Osteoblast (primary cell): ENCODE results near the gene LURAP1L. TPM values are rescaled to one million over a fixed set of nuclear protein-coding genes. Genes with fewer than 3 reads are reported as not detected.
"Not testable (repeated sequence)": the region's sequence is repeated elsewhere in the genome, so short reads cannot be mapped to it uniquely, and the experiment has no call there.

Experiments used
- DNase-seq: peaks from one replicate; pipeline ENCODE4 v3.0.0; 2011; ENCODE audit warnings: low spot score, mixed read lengths; ENCODE audit not compliant: insufficient read length; ENCODE audit errors: missing footprints
- H2AFZ ChIP-seq: 2 replicates; pipeline ENCODE4 v1.6.0; 2011; ENCODE audit warnings: mild to moderate bottlenecking, low read length
- H3K27ac ChIP-seq: 2 replicates; pipeline ENCODE4 v1.5.1; 2011; ENCODE audit warnings: mild to moderate bottlenecking, low read depth, low read length, moderate library complexity
- H3K27me3 ChIP-seq: 2 replicates; pipeline ENCODE4 v1.6.0; 2012; ENCODE audit warnings: mild to moderate bottlenecking, control low read depth, inconsistent platforms, low read length, moderate library complexity; ENCODE audit not compliant: insufficient read depth
- H3K36me3 ChIP-seq: 2 replicates; pipeline ENCODE4 v1.5.1; 2011; ENCODE audit warnings: mild to moderate bottlenecking, low read length, control low read depth, moderate library complexity; ENCODE audit not compliant: insufficient read depth
- H3K4me1 ChIP-seq: 2 replicates; pipeline ENCODE4 v1.5.1; 2011; ENCODE audit warnings: mild to moderate bottlenecking, low read length, control low read depth, moderate library complexity; ENCODE audit not compliant: insufficient read depth
- H3K4me2 ChIP-seq: 2 replicates; pipeline ENCODE4 v1.6.0; 2011; ENCODE audit warnings: mild to moderate bottlenecking, low read length; ENCODE audit not compliant: insufficient read depth
- H3K4me3 ChIP-seq: fragments of 200-600 bp; sonication (generic); 3 replicates; pipeline ENCODE4 v1.5.1; 2012; ENCODE audit warnings: mild to moderate bottlenecking, low read length, inconsistent platforms; ENCODE audit not compliant: insufficient read depth
- H3K79me2 ChIP-seq: 2 replicates; pipeline ENCODE4 v1.6.0; 2012; ENCODE audit warnings: mild to moderate bottlenecking, low read length, control low read depth, inconsistent platforms; ENCODE audit not compliant: insufficient read depth
- H3K9me3 ChIP-seq: 2 replicates; pipeline ENCODE4 v1.5.1; 2011; ENCODE audit warnings: low read depth, low read length, control low read depth
- H4K20me1 ChIP-seq: 2 replicates; pipeline ENCODE4 v1.6.0; 2012; ENCODE audit warnings: mild to moderate bottlenecking, low read length, control low read depth; ENCODE audit not compliant: insufficient read depth
- total RNA-seq: library from RNA; depleted of rRNA; stranded (reverse); fragments of >200 nt; gene quantifications from 2 replicates; pipeline ENCODE4 v1.2.3, GENCODE V29; 2012
- TF ChIP-seq, protein P1 (sequence below): IDR thresholded peaks from 2 replicates; pipeline ENCODE4 v1.5.1; 2011; ENCODE audit warnings: mild to moderate bottlenecking, low read depth, low read length, moderate library complexity; ENCODE audit errors: extremely low read depth

The LURAP1L gene
- total RNA-seq, 1 donor: 88.3 TPM

DNA sequence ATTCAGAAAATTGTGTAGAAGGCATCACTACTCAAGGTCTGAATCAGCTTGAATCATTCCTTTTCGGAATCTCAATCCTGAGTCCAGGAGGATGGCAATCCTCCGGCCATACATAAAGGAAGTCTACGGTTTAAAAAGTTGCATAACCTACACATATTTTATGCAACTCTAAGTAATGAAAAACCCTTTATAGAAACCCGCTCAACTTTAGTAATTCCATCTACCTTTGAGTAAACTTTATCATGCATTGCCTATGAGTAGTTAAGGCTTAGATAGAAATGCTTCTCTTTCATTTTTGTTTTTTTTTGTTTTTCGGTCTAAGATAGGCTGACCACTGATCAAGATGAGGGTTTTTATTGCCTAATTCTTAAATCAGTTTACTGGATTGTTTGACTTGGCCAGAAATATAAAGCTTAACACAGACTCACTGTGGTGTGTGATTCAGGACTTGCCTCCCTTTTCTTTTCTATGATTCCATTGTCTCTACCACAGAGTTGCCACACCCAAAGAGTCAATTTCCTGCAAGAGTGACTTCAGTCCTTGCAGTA is 85.0 kb downstream of the LURAP1L start:
- no peaks in the 10 kb centered on the region for H3K27me3 ChIP-seq
- H4K20me1 ChIP-seq: no peaks in the 10 kb centered on the region
- H3K36me3 ChIP-seq: no peaks in the 10 kb centered on the region
- H3K9me3 ChIP-seq: no peaks in the 10 kb centered on the region
- H3K79me2 ChIP-seq: no peaks in the 10 kb centered on the region
- peak overlapping the region; percentile 77 for H3K27ac ChIP-seq
- H3K4me2 ChIP-seq: peak overlapping the region; percentile 78
- DNase-seq: peak; percentile 51
- peaks cover 33% of the 10 kb centered on the region for H3K4me1 ChIP-seq
- peak overlapping the region; percentile 30 for H2AFZ ChIP-seq
- TF ChIP-seq, protein P1, sequence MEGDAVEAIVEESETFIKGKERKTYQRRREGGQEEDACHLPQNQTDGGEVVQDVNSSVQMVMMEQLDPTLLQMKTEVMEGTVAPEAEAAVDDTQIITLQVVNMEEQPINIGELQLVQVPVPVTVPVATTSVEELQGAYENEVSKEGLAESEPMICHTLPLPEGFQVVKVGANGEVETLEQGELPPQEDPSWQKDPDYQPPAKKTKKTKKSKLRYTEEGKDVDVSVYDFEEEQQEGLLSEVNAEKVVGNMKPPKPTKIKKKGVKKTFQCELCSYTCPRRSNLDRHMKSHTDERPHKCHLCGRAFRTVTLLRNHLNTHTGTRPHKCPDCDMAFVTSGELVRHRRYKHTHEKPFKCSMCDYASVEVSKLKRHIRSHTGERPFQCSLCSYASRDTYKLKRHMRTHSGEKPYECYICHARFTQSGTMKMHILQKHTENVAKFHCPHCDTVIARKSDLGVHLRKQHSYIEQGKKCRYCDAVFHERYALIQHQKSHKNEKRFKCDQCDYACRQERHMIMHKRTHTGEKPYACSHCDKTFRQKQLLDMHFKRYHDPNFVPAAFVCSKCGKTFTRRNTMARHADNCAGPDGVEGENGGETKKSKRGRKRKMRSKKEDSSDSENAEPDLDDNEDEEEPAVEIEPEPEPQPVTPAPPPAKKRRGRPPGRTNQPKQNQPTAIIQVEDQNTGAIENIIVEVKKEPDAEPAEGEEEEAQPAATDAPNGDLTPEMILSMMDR: no peak
- peak overlapping the region; percentile 60 for H3K4me3 ChIP-seq

DNA sequence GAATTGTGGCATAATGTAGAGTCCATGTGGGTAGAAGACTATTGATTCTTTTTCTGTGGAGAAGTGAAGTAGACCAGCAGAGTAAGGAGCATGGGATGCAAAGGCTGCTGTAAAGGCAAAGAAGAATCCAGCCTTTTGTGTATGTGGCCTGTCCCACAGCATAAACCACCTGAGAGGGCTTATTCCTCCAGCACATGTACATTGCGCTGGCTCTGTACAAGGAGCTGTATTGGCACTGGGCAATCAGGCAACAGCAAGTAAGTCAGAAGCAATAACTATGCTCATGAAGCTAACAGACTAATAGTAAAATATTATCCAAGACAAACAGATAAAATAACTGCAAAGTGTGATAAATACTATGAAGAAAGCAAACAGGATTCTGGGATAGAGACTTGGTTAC is 86.2 kb downstream of the LURAP1L start:
- H3K27ac ChIP-seq: peak overlapping the region; percentile 77
- H4K20me1 ChIP-seq: no peaks in the 10 kb centered on the region
- peaks cover 33% of the 10 kb centered on the region for H3K4me1 ChIP-seq
- H3K36me3 ChIP-seq: no peaks in the 10 kb centered on the region
- no peak for DNase-seq
- H3K4me3 ChIP-seq: no peak overlapping the region
- no peaks in the 10 kb centered on the region for H3K79me2 ChIP-seq
- H3K9me3 ChIP-seq: no peaks in the 10 kb centered on the region
- H3K4me2 ChIP-seq: no peak overlapping the region
- H3K27me3 ChIP-seq: no peaks in the 10 kb centered on the region
- no peak overlapping the region for H2AFZ ChIP-seq
- TF ChIP-seq, protein P1: no peak

- Histone ChIP-seq H3K4me1 (peaks cover 33% of the 10 kb centered on the region), H3K36me3 (no peaks in the 10 kb centered on the region), H2AFZ (no peak overlapping the region), H3K27ac (no peak overlapping the region), H3K9me3 (no peaks in the 10 kb centered on the region), H3K79me2 (no peaks in the 10 kb centered on the region), H4K20me1 (no peaks in the 10 kb centered on the region), H3K27me3 (no peaks in the 10 kb centered on the region), H3K4me3 (no peak overlapping the region), H3K4me2 (no peak overlapping the region)
- no peak for DNase-seq
- TF ChIP-seq, protein P1: no peak
These were observed 88.0 kb downstream of the LURAP1L start for GRCh38 chr9:12862611-12863410.

DNA sequence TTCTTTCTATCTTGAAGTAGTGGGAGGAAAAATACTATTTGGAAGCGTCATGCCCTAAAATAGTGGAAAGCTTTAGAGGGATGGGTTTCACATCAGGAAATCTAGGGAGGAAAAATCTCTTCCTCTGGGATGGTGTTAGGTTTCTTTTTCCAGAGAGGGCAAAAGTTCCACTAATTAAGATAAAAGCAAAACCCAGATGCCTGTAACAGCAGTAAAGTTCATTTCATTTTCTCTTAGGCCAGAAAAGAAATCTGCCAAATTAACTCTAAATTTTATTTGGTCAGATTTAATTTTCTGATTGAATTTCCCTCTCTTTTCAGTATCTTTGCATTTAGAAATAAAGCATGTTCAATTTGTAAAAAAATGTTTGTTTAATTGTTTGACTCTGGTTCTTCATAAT is 88.8 kb downstream of the LURAP1L start:
- TF ChIP-seq, protein P1: no peak
- no peak overlapping the region for H3K27ac ChIP-seq
- peak overlapping the region; percentile 12 for H3K4me2 ChIP-seq
- no peaks in the 10 kb centered on the region for H4K20me1 ChIP-seq
- H3K27me3 ChIP-seq: no peaks in the 10 kb centered on the region
- H3K79me2 ChIP-seq: no peaks in the 10 kb centered on the region
- H3K36me3 ChIP-seq: no peaks in the 10 kb centered on the region
- DNase-seq: no peak
- H3K4me1 ChIP-seq: peaks cover 33% of the 10 kb centered on the region
- H3K4me3 ChIP-seq: no peak overlapping the region
- no peaks in the 10 kb centered on the region for H3K9me3 ChIP-seq
- peak overlapping the region; percentile 64 for H2AFZ ChIP-seq

DNA sequence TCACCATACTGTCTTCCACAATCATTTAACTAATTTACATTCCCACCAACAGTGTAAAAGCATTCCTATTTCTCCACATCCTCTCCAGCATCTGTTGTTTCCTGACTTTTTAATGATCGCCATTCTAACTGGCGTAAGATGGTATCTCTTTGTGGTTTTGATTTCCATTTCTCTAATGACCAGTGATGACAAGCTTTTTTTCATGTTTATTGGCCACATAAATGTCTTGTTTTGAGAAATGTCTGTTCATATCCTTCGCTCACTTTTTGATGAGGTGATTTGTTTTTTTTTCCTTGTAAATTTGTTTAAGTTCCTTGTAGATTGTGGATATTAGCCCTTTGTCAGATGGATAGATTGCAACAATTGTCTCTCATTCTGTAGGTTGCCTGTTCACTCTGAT is 90.6 kb downstream of the LURAP1L start:
- H3K27me3 ChIP-seq, H3K9me3 ChIP-seq, H3K36me3 ChIP-seq, H2AFZ ChIP-seq, H3K27ac ChIP-seq, H3K4me3 ChIP-seq, DNase-seq, H4K20me1 ChIP-seq, H3K79me2 ChIP-seq, H3K4me2 ChIP-seq: not testable (repeated sequence)
- H3K4me1 ChIP-seq: peaks cover 22% of the 10 kb centered on the region
